GM18951 (cell line): ENCODE results near the gene TTC38.
A peak's percentile ranks its signal among the peaks of the same experiment; 100 is the strongest.

Experiments used
- POLR2A ChIP-seq: IDR thresholded peaks from 4 replicates; pipeline ENCODE4 v1.6.1; 2011; ENCODE audit warnings: mild to moderate bottlenecking; ENCODE audit not compliant: insufficient read length, insufficient read depth; ENCODE audit errors: extremely low read depth
- in situ Hi-C: fragments of 300-500 bp; cut with MboI; formaldehyde crosslinking; loops from one replicate; pipeline ENCODE4 v1.12.0; 2022; ENCODE audit warnings: low sequenced_read_pairs, mixed read lengths, inconsistent platforms; ENCODE audit not compliant: unreplicated experiment

Gene TTC38

DNA sequence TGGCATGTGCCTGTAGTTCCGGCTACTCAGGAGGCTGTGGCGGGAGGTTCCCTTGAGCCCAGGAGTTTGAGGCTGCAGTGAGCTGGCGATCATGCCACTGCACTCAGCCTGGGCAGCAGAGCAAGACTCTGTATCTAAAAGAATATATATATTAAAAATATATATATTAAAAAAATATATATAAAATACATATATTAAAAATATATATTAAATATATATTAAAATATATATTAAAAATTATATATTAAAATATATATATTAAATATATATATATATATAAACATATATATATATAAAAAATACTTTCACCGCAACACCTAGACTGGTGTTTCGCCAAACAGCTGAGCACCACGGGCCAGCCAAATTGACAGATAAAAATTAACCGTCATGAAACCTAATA is 8.8 kb downstream of the TTC38 start:
- in situ Hi-C loops, result no loop called here
- no peak for TF ChIP-seq POLR2A

DNA sequence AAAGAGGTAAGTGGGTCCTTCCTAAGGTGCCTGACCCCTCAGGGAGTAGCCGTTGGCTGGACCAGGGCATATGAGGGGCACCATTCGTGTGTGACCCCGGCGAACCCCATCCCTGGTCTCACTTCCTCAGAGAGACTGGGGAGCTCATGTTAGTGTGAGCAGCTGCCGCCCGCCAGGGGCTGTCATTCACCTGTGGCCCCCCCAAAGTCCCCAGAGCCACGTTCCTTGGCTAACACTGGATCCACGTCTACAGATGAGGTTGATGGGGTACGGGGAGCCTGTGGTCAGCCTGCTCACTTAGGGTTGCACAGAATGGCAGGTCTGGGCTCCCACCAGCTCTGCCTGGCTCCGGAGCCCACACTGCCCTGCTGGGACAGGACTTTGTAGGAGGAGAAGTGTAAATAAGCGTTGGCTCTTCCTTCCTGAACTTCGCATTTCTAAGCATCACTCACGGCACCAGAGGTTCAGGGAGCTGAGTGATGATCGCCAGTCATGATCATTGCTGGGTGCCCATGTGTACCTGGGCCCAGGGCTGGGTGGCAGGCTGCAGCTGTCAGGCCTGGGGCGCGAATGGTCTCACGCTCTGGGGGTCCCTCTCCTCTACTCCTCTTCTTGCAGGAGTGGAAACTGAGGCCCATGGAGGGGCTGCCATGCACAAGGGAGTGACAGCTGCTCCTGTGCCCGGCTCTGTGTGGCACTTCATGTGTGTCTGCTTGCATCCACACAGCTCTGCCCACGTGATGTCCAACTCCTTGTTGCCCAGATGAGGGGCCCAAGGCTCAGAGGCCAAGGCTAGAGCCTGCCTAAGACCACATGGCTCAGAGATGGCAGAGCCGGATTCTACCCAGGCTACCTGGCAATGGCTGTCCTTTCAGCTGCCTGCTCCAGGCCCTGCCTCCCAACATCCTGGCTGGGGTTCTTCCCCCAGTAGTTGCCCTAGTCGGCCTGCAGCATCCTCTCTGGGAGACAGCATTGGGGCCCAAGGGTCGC is 11.1 kb downstream of the TTC38 start:
- TF ChIP-seq POLR2A, result no peak
- in situ Hi-C loops, result no loop called here

DNA sequence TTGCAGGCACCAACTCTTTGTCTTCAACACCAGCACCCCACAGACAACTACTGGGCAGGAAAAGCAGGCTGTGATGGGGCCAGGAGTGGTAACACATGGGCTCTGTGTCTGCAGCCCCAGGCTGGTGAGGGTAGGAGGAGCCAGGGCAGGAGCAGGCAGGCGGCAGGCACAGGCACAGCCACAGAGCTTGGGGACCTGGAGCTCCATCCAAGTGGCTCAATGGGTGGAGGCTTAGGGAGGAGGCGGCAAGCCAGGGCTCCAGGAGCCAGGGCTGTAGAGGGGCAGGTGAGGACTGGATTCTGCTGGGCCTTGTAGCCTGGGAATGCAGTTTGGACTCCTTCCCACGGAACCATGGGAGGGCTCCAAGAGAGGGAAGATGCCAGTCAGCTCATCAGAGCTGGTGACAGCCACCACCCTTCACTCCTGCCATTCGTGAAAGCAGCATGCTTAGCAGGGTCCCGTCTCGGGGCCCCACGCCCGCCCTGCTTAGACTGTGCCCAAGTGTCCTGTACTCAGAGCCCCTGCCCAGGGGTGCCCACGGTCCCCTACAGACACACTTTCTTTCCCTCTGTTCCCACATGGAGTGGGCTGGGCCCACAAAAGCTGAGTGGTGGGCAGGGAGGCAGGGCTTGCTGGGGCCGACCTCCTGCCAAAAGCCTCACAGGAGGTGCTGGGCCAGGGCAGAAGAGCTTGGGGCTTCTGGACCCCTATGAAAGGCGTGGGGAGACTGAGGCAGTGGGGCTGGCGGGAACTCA is 12.4 kb downstream of the TTC38 start:
- no peak for TF ChIP-seq POLR2A
- in situ Hi-C loops, result no loop called here

DNA sequence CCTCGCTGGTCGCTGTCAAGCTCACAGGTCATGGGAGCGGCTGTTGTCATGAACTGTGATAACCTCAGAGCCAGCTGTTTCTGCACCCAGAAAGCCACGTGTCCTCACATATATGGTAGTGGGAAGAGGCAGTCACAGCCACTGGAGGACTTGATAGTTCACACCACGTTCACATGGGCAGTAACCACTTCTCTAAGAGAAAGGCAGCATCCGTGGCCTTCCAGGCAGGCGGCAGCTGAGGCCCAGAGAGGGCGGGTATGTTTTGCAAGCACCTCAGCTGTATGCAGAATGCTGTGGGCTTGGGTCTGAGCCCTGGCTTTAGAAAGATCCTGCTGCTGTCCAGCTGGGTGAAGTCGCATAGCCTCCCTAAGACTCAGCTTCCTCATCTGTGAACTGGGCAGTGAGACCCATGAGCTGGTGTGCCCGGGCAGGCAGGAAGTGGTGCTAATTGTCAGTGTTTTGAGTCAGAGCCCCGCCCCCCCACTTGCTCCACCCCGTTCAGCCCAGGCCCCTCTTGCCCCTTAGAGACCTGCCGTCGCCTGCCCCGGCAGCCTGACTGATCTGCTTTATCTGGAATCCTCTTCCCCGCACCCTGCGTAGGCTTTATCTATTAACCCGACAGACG is 13.3 kb downstream of the TTC38 start:
- no peak for TF ChIP-seq POLR2A
- in situ Hi-C loops, result no loop called here

DNA sequence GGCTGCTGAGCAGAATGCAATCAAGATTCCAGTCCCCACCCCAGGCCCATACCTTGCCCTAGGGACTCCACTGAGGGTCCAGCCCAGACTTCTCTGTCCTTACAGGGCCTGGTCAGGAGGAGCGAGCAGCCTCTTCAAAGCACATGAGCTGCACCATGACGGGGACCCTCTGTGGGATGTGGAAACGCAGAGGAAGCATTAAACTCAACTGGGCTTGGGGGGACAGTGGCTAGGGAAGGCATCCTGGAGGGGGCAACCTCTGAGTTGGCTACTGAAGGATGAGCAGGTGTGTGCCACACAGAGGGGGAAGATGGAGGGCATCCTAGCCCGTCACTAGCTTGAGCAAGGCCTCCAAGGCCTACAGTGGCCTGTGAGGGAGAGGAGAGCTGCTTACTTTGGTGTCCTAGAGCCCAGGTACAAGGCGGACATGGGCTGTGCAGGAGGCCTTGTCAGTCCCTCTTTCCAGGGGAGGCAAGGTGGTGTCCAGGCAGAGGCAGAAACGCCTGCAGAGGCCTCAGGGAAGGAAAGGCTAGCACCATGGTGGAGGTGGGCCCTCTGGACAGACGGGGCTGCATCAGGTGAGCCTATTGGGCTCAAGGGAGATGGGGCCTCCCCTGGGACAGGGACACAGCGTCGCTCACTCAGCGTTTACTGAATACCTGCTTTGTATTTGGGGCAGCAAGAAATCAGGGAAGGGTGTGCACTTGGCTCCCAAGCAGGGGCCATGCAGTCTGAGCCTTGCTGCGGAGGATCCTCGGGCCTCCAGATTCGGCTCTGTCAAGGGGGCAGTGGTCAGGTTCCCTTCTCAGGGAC is 14.3 kb downstream of the TTC38 start:
- in situ Hi-C loops, result no loop called here

DNA sequence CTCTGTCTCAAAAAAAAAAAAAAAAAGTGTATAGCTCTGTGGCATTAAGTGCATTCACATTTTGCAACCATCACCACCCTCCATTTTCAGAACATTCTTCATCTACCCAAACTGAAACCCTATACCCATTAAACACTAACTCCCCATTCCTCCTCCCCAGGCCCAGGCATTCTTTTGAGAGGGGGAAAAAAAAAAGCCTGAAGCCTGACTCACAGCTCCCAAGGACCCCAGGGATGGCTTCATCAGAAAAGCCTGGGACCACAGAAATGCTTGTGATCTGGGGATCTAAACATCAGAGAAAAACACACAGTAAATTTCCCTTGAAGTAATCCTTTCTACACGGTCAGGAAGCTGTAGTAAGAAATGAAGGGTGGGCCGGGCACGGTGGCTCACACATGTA is 18.2 kb downstream of the TTC38 start:
- in situ Hi-C loops, result no loop called here
- TF ChIP-seq POLR2A, result no peak

More for the DNA sequence above, 14.3 kb downstream of the TTC38 start:
- no peak for TF ChIP-seq POLR2A

DNA sequence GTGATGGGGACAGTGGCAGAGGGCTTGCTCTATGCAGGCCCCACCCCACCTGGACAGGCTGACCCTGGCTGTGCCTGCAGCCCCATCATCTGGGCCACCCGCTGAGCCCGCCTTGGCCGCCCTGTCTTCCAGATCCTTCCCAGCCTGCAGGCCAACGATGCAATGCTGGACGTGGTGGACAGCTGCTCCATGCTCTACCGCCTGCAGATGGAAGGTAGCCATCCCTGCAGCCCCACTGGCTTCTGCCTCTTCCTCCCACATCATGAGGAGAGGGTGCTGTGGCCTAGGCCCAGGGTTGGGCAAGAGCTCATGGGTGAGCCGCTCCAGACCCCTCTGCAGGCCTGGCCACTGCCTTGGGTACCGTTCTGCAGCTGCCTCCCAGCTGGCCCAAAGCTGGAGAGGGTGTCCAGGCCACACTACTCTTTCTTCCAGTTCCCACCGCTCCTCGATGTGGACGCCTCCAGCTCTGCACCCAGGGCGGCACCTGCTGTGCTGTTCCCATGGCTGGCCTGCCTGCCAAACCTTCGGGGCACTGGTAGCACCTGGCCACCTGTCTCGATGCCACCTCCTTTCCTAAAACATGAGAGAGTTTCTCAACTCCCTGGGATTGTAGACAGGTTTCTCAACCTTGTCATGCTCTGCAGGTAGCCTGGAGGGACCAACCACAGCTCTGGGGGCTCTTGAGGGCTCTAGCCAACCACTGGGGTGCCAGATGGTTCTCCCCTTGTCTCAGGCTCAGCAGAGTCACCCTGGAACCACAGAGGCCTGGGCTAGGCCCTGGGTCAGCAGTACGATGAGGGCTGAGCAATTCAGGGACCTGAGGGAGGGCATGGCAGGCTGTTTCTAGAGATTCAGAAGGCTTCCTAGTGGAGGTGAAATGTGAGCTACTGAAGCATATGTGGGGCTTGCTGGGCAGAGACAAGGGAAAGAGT is 19.4 kb downstream of the TTC38 start:
- in situ Hi-C loops, result no loop called here
- TF ChIP-seq POLR2A, result no peak

DNA sequence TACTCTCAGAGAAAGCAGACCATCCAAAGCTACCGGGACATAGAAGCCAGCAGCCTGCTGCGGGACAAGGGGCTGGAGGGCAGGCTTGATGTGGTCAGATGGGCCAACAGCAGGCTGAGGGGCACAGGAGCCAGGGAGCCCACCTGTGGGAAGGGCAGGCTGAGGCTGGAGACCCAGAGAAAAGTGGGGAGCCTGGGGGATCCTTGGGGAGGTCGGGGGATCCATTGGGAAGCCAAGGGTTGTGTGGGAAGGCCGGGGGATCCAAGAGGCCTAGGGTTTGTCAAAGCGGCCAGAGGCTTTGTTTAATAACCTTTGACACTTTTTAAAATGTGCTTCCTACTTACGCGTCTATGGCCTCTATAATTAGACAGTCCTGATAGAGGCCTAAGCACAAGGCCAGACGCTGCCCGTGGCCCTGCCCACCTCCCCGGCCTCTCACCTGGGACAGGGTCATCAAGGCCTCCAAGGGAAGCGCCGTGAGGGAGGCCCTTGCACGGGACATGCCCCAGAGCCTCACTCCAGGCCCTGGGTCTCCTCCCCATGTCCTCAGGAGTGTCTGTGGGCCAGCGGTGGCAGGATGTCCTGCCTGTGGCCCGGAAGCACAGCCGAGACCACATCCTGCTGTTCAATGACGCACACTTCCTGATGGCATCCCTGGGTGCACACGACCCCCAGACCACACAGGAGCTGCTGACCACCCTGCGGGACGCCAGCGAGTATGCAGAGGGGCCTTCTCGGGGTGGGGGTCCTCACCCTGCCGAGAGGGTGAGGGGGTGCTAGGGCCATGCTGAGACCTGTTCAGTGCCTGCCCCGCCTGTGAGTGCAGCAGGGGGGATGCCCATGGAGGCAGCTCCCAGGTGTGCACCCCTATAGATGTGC is 20.3 kb downstream of the TTC38 start:
- peak; percentile 83 for TF ChIP-seq POLR2A
- in situ Hi-C loops, result no loop called here

DNA sequence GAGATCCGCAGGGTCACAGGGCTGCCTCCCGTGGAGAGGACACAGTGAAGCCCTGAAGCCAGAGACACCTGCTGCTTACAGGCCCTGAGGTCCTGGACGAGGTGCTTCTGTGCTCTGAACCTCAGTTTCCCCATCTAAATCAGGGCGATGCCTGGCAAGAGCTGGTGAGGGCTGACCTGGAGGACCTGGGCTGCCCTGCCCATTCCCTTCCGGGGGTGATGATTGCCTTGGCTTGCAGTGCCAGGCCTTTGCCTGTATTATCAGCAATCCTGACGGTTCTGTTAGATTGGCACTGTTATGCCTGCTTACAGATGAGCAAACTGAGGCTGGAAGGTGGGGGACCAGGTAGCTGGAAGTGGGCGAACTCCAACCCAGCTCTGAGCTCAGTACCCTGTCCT is 21.0 kb downstream of the TTC38 start:
- in situ Hi-C loops, result no loop called here
- no peak for TF ChIP-seq POLR2A

DNA sequence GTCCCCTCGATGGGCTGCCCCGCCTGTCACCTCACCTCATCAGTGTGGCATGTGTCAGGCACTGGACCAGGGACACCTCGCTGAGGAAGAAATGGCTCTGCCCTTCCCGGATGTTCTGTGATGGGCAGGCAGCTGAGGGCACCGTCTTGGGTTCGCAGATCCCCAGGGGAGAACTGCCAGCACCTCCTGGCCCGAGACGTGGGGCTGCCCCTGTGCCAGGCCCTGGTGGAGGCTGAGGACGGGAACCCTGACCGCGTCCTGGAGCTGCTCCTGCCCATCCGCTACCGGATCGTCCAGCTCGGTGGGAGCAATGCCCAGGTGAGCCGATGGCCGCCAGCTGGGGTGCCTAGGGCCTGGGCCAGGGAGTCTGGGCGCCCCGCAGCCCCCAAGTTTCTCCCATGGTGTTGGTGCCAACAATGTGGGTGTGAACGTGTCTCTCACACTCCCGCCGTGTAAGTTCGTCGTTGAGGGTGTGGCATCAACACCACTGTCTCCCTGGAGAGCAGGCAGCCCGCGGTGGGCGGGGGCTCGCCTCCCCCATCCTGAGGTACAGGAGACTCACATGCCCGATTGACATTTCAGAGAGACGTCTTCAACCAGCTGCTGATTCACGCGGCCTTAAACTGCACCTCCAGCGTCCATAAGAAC is 21.6 kb downstream of the TTC38 start:
- in situ Hi-C loops, result no loop called here
- TF ChIP-seq POLR2A, result no peak
